OCI-LY1 (cell line): ENCODE data around the gene TMEM256.

Experiments
- H2AFZ ChIP-seq: fragments of 200-600 bp; sonication (generic), shearing (Covaris generic); 2 replicates; pipeline ENCODE4 v1.6.0; 2014; ENCODE audit warnings: antibody characterized with exemption, mild to moderate bottlenecking, low read length
- H3F3A ChIP-seq: fragments of 200-600 bp; sonication (generic), shearing (Covaris generic); 2 replicates; pipeline ENCODE4 v1.6.0; 2014; ENCODE audit warnings: mild to moderate bottlenecking, antibody characterized with exemption, low read length, moderate library complexity; ENCODE audit not compliant: insufficient read depth
- H3K27ac ChIP-seq: fragments of 200-600 bp; sonication (generic); 2 replicates; pipeline ENCODE4 v1.5.1; 2014; ENCODE audit warnings: low read length, mixed run types, mild to moderate bottlenecking, low read depth; ENCODE audit not compliant: poor library complexity, severe bottlenecking
- H3K27me3 ChIP-seq: fragments of 200-600 bp; sonication (generic); 2 replicates; pipeline ENCODE4 v1.6.0; 2014; ENCODE audit warnings: antibody characterized with exemption, mild to moderate bottlenecking, low read length, moderate library complexity; ENCODE audit not compliant: insufficient read depth
- H3K36me3 ChIP-seq: fragments of 200-600 bp; sonication (generic); 2 replicates; pipeline ENCODE4 v1.6.1; 2014; ENCODE audit warnings: mild to moderate bottlenecking, antibody characterized with exemption, low read length, moderate library complexity, mixed read lengths; ENCODE audit not compliant: insufficient read depth
- H3K4me1 ChIP-seq: fragments of 200-600 bp; sonication (generic); 2 replicates; pipeline ENCODE4 v1.5.1; 2014; ENCODE audit warnings: mild to moderate bottlenecking, low read length, moderate library complexity; ENCODE audit not compliant: insufficient read depth, severe bottlenecking
- H3K4me2 ChIP-seq: fragments of 200-600 bp; sonication (generic), shearing (Covaris generic); 2 replicates; pipeline ENCODE4 v1.6.1; 2014; ENCODE audit warnings: low read length
- H3K4me3 ChIP-seq: fragments of 200-600 bp; sonication (generic); 2 replicates; pipeline ENCODE4 v1.5.1; 2014; ENCODE audit warnings: low read length, low read depth, mild to moderate bottlenecking, mixed read lengths; ENCODE audit not compliant: poor library complexity, severe bottlenecking
- H3K79me2 ChIP-seq: fragments of 200-600 bp; shearing (Covaris generic); 2 replicates; pipeline ENCODE4 v1.6.1; 2016; ENCODE audit warnings: mixed run types, low read length, mixed read lengths; ENCODE audit not compliant: insufficient read depth
- H3K9ac ChIP-seq: fragments of 200-600 bp; sonication (generic), shearing (Covaris generic); 2 replicates; pipeline ENCODE4 v1.6.1; 2014; ENCODE audit warnings: mild to moderate bottlenecking, low read length, mixed read lengths
- H3K9me2 ChIP-seq: fragments of 200-600 bp; sonication (generic), shearing (Covaris generic); 2 replicates; pipeline ENCODE4 v1.6.1; 2014; ENCODE audit warnings: low read depth, mild to moderate bottlenecking, low read length, mixed read lengths
- H3K9me3 ChIP-seq: fragments of 200-600 bp; shearing (Covaris generic); 2 replicates; pipeline ENCODE4 v1.6.1; 2014; ENCODE audit warnings: low read length, mixed read lengths
- H4K20me1 ChIP-seq: fragments of 200-600 bp; sonication (generic), shearing (Covaris generic); 2 replicates; pipeline ENCODE4 v1.6.0; 2016; ENCODE audit warnings: mild to moderate bottlenecking, low read length; ENCODE audit not compliant: insufficient read depth
- EZH2 ChIP-seq: fragments of 200-600 bp; sonication (generic), shearing (Covaris generic); IDR thresholded peaks from 2 replicates; pipeline ENCODE4 v1.8.0; 2017; ENCODE audit warnings: borderline replicate concordance, mixed run types, mild to moderate bottlenecking, antibody characterized with exemption, low read length, moderate library complexity, mixed read lengths
- TF ChIP-seq, protein P1 (sequence below): fragments of 200-600 bp; sonication (generic), shearing (Covaris generic); IDR thresholded peaks from 2 replicates; pipeline ENCODE4 v1.5.1; 2017; ENCODE audit warnings: mild to moderate bottlenecking, antibody characterized with exemption, low read length, moderate library complexity, mixed read lengths

Gene TMEM256

DNA sequence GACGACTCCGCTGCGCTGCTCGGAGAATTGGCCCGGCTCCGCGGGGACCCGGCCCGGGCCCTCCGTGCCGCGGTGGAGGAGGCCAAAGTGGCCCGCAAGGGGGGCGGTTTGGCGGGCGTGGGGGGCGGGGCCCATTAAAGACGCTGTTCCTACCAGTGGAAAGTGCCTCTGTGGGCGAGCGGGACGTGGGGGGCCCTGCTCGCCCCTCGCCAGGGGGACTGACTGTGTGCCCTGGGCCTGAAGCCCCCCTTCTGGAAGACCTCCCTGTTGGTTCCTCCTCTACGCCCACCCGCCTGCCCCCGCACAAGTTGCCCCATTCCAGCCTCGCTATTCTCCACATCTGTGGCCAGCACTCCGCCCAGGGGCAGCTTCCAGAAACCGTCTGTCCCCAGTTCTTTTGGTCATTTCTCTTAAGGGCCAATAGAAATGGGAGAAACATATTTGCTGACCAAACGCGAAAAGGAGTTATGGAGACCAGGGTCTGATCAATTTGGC lies 33.5 kb upstream of the TMEM256 start:
- H3K4me1 ChIP-seq, result peaks cover 48% of the 10 kb centered on the region
- H3K9ac ChIP-seq, result peak overlapping the region; percentile 36; the same call in 1 of the 2 replicates
- no peaks in the 10 kb centered on the region for H3K79me2 ChIP-seq
- H3K4me3 ChIP-seq, result peak overlapping the region; percentile 76
- no peak overlapping the region for H2AFZ ChIP-seq
- H3K36me3 ChIP-seq, result peaks cover 3% of the 10 kb centered on the region; the same call in 1 of the 2 replicates
- H3K9me3 ChIP-seq, result no peaks in the 10 kb centered on the region
- peaks cover 17% of the 10 kb centered on the region for H3K27me3 ChIP-seq
- no peaks in the 10 kb centered on the region for H3K9me2 ChIP-seq
- no peak for TF ChIP-seq EZH2
- TF ChIP-seq, protein P1, sequence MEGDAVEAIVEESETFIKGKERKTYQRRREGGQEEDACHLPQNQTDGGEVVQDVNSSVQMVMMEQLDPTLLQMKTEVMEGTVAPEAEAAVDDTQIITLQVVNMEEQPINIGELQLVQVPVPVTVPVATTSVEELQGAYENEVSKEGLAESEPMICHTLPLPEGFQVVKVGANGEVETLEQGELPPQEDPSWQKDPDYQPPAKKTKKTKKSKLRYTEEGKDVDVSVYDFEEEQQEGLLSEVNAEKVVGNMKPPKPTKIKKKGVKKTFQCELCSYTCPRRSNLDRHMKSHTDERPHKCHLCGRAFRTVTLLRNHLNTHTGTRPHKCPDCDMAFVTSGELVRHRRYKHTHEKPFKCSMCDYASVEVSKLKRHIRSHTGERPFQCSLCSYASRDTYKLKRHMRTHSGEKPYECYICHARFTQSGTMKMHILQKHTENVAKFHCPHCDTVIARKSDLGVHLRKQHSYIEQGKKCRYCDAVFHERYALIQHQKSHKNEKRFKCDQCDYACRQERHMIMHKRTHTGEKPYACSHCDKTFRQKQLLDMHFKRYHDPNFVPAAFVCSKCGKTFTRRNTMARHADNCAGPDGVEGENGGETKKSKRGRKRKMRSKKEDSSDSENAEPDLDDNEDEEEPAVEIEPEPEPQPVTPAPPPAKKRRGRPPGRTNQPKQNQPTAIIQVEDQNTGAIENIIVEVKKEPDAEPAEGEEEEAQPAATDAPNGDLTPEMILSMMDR, result no peak
- no peak overlapping the region for H3K27ac ChIP-seq
- no peaks in the 10 kb centered on the region for H4K20me1 ChIP-seq
- H3K4me2 ChIP-seq, result peak overlapping the region; percentile 65
- no peaks in the 10 kb centered on the region for H3F3A ChIP-seq

GRCh38 chr17:7436556-7437368 lies 32.9 kb upstream of the TMEM256 start:
- no peak for TF ChIP-seq EZH2
- TF ChIP-seq, protein P1, result peak; percentile 88
- Histone ChIP-seq H2AFZ (no peak overlapping the region), H3K79me2 (no peaks in the 10 kb centered on the region), H3K36me3 (peaks cover 3% of the 10 kb centered on the region; the same call in 1 of the 2 replicates), H3K4me3 (peak overlapping the region; percentile 76), H3K4me2 (peak overlapping the region; percentile 99), H3K27me3 (peaks cover 17% of the 10 kb centered on the region), H4K20me1 (no peaks in the 10 kb centered on the region), H3K4me1 (peaks cover 48% of the 10 kb centered on the region), H3K9ac (peak overlapping the region; percentile 74), H3F3A (no peaks in the 10 kb centered on the region), H3K27ac (peak overlapping the region; percentile 86), H3K9me3 (no peaks in the 10 kb centered on the region), H3K9me2 (no peaks in the 10 kb centered on the region)

DNA sequence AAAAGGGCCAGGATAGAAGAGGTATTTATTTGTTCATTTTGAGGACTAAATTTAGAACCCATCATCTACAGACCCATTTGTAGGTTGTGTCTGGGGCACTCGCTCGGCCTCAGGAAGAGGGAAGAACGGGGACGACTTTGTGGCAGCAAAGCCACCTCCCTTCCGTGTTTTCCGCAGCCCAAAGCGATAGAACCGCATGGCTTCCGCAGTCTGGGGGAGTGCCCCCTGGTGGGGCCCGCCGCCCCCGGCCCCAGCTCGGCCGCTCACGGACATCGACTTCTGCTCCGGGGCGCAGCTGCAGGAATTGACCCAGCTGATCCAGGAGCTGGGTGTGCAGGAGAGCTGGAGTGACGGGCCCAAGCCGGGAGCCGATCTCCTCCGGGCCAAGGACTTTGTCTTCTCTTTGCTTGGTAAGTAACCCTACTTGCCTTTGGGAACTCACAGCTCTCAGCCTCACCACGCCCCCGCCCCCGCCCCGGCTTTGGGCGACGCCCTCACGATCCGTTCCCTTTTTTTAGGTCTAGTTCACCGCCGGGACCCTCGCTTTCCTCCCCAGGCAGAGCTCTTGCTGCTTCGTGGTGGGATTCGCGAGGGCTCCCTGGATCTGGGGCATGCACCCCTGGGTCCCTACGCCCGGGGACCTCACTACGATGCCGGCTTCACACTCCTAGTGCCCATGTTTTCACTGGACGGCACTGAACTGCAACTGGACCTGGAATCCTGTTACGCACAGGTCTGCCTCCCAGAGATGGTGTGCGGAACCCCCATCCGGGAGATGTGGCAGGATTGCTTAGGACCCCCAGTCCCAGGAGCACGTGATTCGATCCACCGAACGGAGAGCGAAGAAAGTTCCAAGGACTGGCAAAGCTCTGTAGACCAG lies 32.0 kb upstream of the TMEM256 start:
- no peaks in the 10 kb centered on the region for H3F3A ChIP-seq
- peak overlapping the region; percentile 99 for H3K4me2 ChIP-seq
- H4K20me1 ChIP-seq, result no peaks in the 10 kb centered on the region
- TF ChIP-seq, protein P1, result peak; percentile 61
- TF ChIP-seq EZH2, result no peak
- no peak overlapping the region for H2AFZ ChIP-seq
- peak overlapping the region; percentile 86 for H3K27ac ChIP-seq
- H3K9ac ChIP-seq, result peak overlapping the region; percentile 74
- no peaks in the 10 kb centered on the region for H3K9me2 ChIP-seq
- no peaks in the 10 kb centered on the region for H3K79me2 ChIP-seq
- H3K4me1 ChIP-seq, result peaks cover 47% of the 10 kb centered on the region
- H3K27me3 ChIP-seq, result peaks cover 17% of the 10 kb centered on the region
- peaks cover 3% of the 10 kb centered on the region; the same call in 1 of the 2 replicates for H3K36me3 ChIP-seq
- H3K4me3 ChIP-seq, result peak overlapping the region; percentile 76
- H3K9me3 ChIP-seq, result no peaks in the 10 kb centered on the region
